ENCODE measurements around the gene IFRD2. TPM values are rescaled to one million over a fixed set of nuclear protein-coding genes. Genes with fewer than 3 reads are reported as not detected.

IFRD2 gene, protein sequence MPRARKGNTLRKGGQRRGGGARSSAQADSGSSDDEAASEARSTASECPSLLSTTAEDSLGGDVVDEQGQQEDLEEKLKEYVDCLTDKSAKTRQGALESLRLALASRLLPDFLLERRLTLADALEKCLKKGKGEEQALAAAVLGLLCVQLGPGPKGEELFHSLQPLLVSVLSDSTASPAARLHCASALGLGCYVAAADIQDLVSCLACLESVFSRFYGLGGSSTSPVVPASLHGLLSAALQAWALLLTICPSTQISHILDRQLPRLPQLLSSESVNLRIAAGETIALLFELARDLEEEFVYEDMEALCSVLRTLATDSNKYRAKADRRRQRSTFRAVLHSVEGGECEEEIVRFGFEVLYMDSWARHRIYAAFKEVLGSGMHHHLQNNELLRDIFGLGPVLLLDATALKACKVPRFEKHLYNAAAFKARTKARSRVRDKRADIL
- polyA plus RNA-seq (ENCODE audit: low read depth in 6 of 6), result 10 to 100 TPM; 42.7 to 68.3 (median 55.7) TPM

GRCh38 chr3:50292159-50293078 lies at the start of gene IFRD2:
IFRD2 (minus strand) TSS chr3:50292429; CDS start chr3:50292274, 155 bp downstream.
- H3K36me3 Mint-ChIP-seq, result no peaks in the 10 kb centered on the region
- peak within 1 kb of the TSS; percentile 82 to 98 (median 94) for H3K27ac Mint-ChIP-seq
- ATAC-seq (ENCODE audit: low read depth in 2 of 2), result peak; percentile 98

DNA sequence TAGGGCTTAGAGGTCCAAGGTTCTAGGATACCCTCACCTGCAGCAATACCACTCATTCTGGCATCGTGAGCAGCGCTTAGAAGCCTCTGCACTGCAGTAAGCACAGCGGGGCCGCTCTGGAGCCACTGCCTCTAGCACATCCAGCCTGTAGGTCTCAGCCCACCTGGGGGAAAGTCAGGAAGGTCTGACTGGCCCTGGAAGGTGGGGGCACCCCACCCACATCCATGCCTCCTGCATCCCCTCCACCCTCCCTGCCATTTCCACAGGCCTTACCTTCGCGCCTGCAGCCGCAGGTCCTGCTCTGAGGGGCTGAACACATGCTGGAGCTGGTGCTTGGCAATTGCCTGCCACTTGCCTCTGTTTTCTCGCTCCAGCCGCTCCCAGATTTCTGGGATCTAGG lies 49.3 kb upstream of the IFRD2 start:
- Mint-ChIP-seq H3K36me3 (no peaks in the 10 kb centered on the region), H3K4me1 (peaks cover 38 to 59% (median 53%) of the 10 kb centered on the region in 3 donors), H3K27me3 (no peaks in the 10 kb centered on the region), H3K27ac (peak overlapping the region in 2 of 6 donors; percentile 86 to 91), H3K9me3 (no peaks in the 10 kb centered on the region), H3K4me3 (peak overlapping the region; percentile 85 to 97 (median 90))
- DNase-seq (no peak), ATAC-seq (ENCODE audit: low read depth in 2 of 2) (no peak)

More at GRCh38 chr3:50292159-50293078, at the start of gene IFRD2:
- DNase-seq, result peak; percentile 94
- Mint-ChIP-seq H3K4me3 (peak within 1 kb of the TSS; percentile 84 to 95 (median 92)), H3K27me3 (no peaks in the 10 kb centered on the region), H3K9me3 (no peaks in the 10 kb centered on the region), H3K4me1 (peaks cover 17 to 29% (median 24%) of the 10 kb centered on the region in 3 donors)

- ATAC-seq (ENCODE audit: low read depth in 2 of 2), result peak in 1 of 2 donors; percentile 4
- Mint-ChIP-seq H3K4me3 (peak within 1 kb of the TSS; percentile 87 to 97 (median 94)), H3K36me3 (no peaks in the 10 kb centered on the region)
Observed at GRCh38 chr3:50340448-50341329, 48.5 kb upstream of the IFRD2 start, which contains the start of gene RASSF1. RASSF1 (minus strand) TSS chr3:50340836; CDS start chr3:50340805, 31 bp downstream.

DNA sequence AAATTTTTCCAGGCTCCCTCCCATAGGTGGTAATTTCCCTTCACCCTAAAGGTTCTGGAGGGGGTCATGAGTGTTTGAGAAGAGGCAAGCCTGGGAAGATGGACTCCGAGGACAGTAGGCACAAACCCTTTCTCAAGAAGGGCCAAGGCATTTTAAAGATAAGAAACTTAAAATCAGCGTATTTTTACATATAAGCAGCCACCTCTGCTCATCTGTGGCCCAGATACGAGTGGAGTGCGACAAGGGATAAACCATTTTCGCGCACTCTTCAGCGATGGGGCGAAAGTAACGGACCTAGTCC lies 47.9 kb upstream of the IFRD2 start:
- no peaks in the 10 kb centered on the region for H3K27me3 Mint-ChIP-seq
- no peaks in the 10 kb centered on the region for H3K36me3 Mint-ChIP-seq
- ATAC-seq (ENCODE audit: low read depth in 2 of 2) (no peak), DNase-seq (no peak)
- H3K9me3 Mint-ChIP-seq, result no peaks in the 10 kb centered on the region
- peak overlapping the region; percentile 87 to 97 (median 94) for H3K4me3 Mint-ChIP-seq
- peak overlapping the region; percentile 37 to 99 (median 90) for H3K27ac Mint-ChIP-seq
- H3K4me1 Mint-ChIP-seq, result peaks cover 37 to 60% (median 55%) of the 10 kb centered on the region in 3 donors

More at GRCh38 chr3:50340448-50341329, 48.5 kb upstream of the IFRD2 start, which contains the start of gene RASSF1:
- H3K27me3 Mint-ChIP-seq, result no peaks in the 10 kb centered on the region
- peak within 1 kb of the TSS; percentile 58 to 99 (median 98) for H3K27ac Mint-ChIP-seq
- H3K9me3 Mint-ChIP-seq, result no peaks in the 10 kb centered on the region
- peak; percentile 50 for DNase-seq
- peaks cover 37 to 59% (median 53%) of the 10 kb centered on the region in 3 donors for H3K4me1 Mint-ChIP-seq

DNA sequence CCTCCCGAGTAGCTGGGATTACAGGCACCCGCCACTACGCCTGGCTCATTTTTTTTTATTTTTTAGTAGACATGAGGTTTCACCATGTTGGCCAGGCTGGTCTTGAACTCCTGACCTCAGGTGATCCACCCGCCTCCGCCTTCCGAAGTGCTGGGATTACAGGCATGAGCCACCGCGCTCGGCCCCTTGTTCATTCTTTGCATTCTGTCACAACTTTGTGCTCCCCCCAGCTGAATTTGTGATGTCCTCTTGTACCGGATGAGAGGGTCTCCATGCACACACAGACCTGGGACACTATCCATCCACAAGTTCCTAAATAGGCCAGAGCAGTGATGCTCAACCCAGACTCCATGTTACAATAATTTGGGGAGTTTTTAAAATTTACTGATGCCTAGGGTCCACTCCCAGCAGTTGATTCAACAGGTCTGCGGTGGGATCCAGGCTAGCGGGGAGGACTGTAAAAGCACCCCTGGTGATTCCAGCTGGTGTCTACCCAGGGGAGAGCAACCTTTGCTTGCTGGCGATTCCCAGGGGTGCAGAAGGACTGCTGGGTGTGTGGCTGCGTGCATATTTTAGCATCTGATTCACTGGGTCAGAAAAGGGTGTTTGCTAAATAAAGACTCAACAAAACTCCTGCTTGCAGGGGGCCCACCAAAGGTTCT lies 47.4 kb upstream of the IFRD2 start:
- Mint-ChIP-seq H3K4me3 (peak overlapping the region; percentile 87 to 97 (median 94)), H3K36me3 (no peaks in the 10 kb centered on the region), H3K4me1 (peaks cover 37 to 65% (median 57%) of the 10 kb centered on the region in 3 donors), H3K27ac (peak overlapping the region in 5 of 6 donors; percentile 81 to 99 (median 98)), H3K9me3 (no peaks in the 10 kb centered on the region), H3K27me3 (no peaks in the 10 kb centered on the region)
- DNase-seq (no peak), ATAC-seq (ENCODE audit: low read depth in 2 of 2) (no peak)

DNA sequence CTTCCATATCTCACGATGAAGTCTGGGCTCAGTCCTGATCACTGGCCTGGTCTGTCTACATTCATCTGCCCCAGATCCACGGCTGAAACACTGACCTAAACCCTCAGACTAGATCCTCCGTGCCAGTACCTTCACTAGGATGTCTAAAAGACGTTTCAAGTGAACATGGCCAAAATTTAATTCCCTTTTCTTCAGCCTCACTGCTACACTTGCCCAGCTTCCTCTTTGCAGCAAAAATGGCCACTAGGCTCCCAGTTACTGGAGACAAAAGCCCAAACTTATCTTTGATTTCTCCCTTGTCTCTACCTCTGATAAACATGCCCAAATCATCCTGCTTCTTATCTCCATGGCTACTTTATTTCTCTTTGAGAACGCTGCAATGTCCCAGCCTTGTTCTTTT lies 46.7 kb upstream of the IFRD2 start:
- Mint-ChIP-seq H3K4me3 (peak overlapping the region; percentile 87 to 97 (median 94)), H3K9me3 (no peaks in the 10 kb centered on the region), H3K27ac (peak overlapping the region; percentile 97 to 99 (median 98)), H3K4me1 (peaks cover 41 to 70% (median 63%) of the 10 kb centered on the region in 3 donors), H3K27me3 (no peaks in the 10 kb centered on the region), H3K36me3 (no peaks in the 10 kb centered on the region)
- ATAC-seq (ENCODE audit: low read depth in 2 of 2) (no peak), DNase-seq (no peak)

GRCh38 chr3:50337175-50337861 lies 45.1 kb upstream of the IFRD2 start:
- H3K27me3 Mint-ChIP-seq, result no peaks in the 10 kb centered on the region
- ATAC-seq (ENCODE audit: low read depth in 2 of 2), result peak; percentile 76 to 80

DNA sequence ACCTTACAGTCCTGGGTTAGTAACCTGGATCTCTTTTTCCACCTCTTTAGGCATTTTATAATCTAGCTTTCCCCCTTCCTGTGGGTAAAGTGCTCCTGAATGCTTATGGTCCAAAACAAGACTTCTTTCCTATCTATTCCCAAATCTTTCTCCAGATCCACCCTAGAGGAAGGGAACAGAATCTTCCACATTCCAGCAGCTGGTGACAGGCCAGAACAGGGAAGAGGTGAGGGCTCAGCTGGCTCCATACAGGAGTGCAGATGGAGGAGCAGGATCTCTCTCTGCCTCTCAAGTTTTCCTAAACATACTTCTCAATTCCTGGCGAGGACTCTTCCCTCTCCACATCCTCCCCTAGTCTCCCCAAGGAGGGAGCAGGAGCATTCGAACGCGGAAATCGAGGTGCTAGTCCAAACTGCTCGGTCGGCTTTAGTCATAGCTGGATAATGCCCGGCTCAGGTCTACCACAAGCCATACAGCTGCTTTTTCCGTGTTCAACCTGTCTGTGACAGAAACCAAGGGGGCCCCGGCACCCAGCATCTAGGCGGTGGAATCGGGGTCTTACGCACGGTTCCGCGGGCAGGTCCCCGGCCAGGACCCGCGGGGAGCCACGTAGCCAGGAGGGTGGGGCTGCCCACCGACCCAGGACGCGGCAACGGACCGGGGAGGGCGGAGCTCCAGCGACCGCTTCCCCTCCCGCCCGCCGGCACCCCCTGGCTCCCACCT lies 44.4 kb upstream of the IFRD2 start:
- no peaks in the 10 kb centered on the region for H3K36me3 Mint-ChIP-seq
- no peak for DNase-seq
- H3K27ac Mint-ChIP-seq, result peak overlapping the region; percentile 85 to 99 (median 98)

More at GRCh38 chr3:50337175-50337861, 45.1 kb upstream of the IFRD2 start:
- peak; percentile 96 for DNase-seq
- H3K4me1 Mint-ChIP-seq, result peaks cover 45 to 73% (median 64%) of the 10 kb centered on the region in 3 donors
- H3K27ac Mint-ChIP-seq, result peak overlapping the region; percentile 97 to 99 (median 98)
- H3K4me3 Mint-ChIP-seq, result peak overlapping the region; percentile 87 to 97 (median 94)
- H3K36me3 Mint-ChIP-seq, result no peaks in the 10 kb centered on the region
- no peaks in the 10 kb centered on the region for H3K9me3 Mint-ChIP-seq

GRCh38 chr3:50334339-50335075 lies 42.3 kb upstream of the IFRD2 start:
- Mint-ChIP-seq H3K9me3 (no peaks in the 10 kb centered on the region), H3K27ac (peak overlapping the region in 4 of 6 donors; percentile 39 to 78 (median 56)), H3K4me1 (peaks cover 33 to 54% (median 48%) of the 10 kb centered on the region in 3 donors), H3K27me3 (no peaks in the 10 kb centered on the region), H3K4me3 (peak overlapping the region in 2 of 8 donors; percentile 37 to 81), H3K36me3 (no peaks in the 10 kb centered on the region)
- ATAC-seq (ENCODE audit: low read depth in 2 of 2) (no peak), DNase-seq (no peak)

More for the DNA sequence above, 44.4 kb upstream of the IFRD2 start:
- peak; percentile 45 to 50 for ATAC-seq (ENCODE audit: low read depth in 2 of 2)
- H3K27me3 Mint-ChIP-seq, result no peaks in the 10 kb centered on the region
- peaks cover 45 to 68% (median 64%) of the 10 kb centered on the region in 3 donors for H3K4me1 Mint-ChIP-seq
- H3K4me3 Mint-ChIP-seq, result peak overlapping the region; percentile 87 to 97 (median 94)
- H3K9me3 Mint-ChIP-seq, result no peaks in the 10 kb centered on the region

DNA sequence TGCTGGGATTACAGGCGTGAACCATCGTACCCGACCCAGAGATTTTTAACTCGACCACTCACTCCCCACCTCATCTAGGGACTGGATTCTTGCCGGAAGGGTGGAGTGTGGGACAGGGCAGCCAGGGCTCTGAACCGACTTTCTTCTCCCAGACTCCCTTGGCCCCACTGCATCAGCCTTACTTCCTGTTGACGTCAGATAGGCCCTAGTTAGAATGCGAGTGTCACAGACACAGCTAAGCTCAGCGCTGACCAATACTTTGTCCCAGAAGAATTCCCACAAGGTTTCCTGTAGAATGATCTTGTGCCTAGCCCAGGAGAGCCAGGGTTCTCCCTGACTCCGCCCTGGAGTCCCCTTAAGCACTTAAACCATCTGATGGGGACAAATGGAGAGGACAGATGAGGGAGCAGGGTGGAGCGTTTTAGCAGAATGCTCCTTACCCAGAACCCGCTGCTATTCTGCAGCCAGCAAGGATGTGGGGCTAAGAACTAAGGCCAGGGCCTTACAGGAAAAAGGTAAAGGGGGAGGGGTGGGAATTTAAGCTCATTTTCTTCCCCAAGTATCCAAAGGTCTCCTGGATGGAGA lies 41.6 kb upstream of the IFRD2 start:
- peak overlapping the region in 1 of 8 donors; percentile 81 for H3K4me3 Mint-ChIP-seq
- H3K4me1 Mint-ChIP-seq, result peaks cover 27 to 48% (median 42%) of the 10 kb centered on the region in 3 donors
- no peaks in the 10 kb centered on the region for H3K9me3 Mint-ChIP-seq
- ATAC-seq (ENCODE audit: low read depth in 2 of 2) (no peak), DNase-seq (no peak)
- peak overlapping the region in 2 of 6 donors; percentile 51 to 64 for H3K27ac Mint-ChIP-seq
- no peaks in the 10 kb centered on the region for H3K36me3 Mint-ChIP-seq
- H3K27me3 Mint-ChIP-seq, result no peaks in the 10 kb centered on the region

Data from naive B cell (primary cell).